A549 (cell line): Measurements from ENCODE around the gene GDI2.

Experiments
- BHLHE40 ChIP-seq: IDR thresholded peaks from 2 replicates; pipeline ENCODE4 v1.6.1; 2012; ENCODE audit warnings: low read depth, low read length, inconsistent platforms
- CBX8 ChIP-seq: fragments of 200-600 bp; sonication (generic); IDR thresholded peaks from 2 replicates; pipeline ENCODE4 v1.6.1; 2016
- CTCF ChIP-seq: fragments of >200 bp; sonication (Bioruptor Twin); formaldehyde crosslinking; IDR thresholded peaks from 3 replicates; pipeline ENCODE4 v1.5.1; 2016
- E2F6 ChIP-seq: IDR thresholded peaks from 2 replicates; pipeline ENCODE4 v1.6.1; 2012; ENCODE audit warnings: low read depth, borderline replicate concordance
- EP300 ChIP-seq, 2 experiments: fragments of >200 bp; sonication (Bioruptor Twin); formaldehyde crosslinking; IDR thresholded peaks; 2 replicates in 1 of 2; 3 replicates in 1 of 2; pipeline ENCODE4 v1.6.1; 2016 to 2017
- HMGXB4 ChIP-seq: fragments of 250-450 bp; sonication (Bioruptor Pico); IDR thresholded peaks from 2 replicates; pipeline ENCODE4 v1.5.0; 2021; ENCODE audit warnings: mild to moderate bottlenecking, moderate library complexity, borderline replicate concordance
- MAX ChIP-seq: IDR thresholded peaks from 2 replicates; pipeline ENCODE4 v1.6.1; 2012
- PHF8 ChIP-seq: fragments of 200-600 bp; sonication (generic); IDR thresholded peaks from 2 replicates; pipeline ENCODE4 v1.6.1; 2016; ENCODE audit warnings: low read depth, mild to moderate bottlenecking, antibody characterized with exemption, moderate library complexity, borderline replicate concordance
- POLR2A ChIP-seq: IDR thresholded peaks from 2 replicates; pipeline ENCODE4 v1.6.1; 2012; ENCODE audit warnings: mild to moderate bottlenecking, low read length
- RAD21 ChIP-seq, 2 experiments: fragments of >200 bp in 1 of 2; sonication (Bioruptor Twin) in 1 of 2; formaldehyde crosslinking in 1 of 2; IDR thresholded peaks in 1 of 2; conservative IDR thresholded peaks in 1 of 2; 2 replicates in 1 of 2; 3 replicates in 1 of 2; pipeline ENCODE4 v1.6.1; 2012 to 2018; ENCODE audit warnings: inconsistent platforms in 1 of 2
- REST ChIP-seq: fragments of 200-600 bp; sonication (generic); IDR thresholded peaks from 2 replicates; pipeline ENCODE4 v1.6.1; 2016; ENCODE audit warnings: antibody characterized with exemption, mild to moderate bottlenecking, moderate library complexity
- SMC3 ChIP-seq: fragments of >200 bp; sonication (Bioruptor Twin); formaldehyde crosslinking; IDR thresholded peaks from 3 replicates; pipeline ENCODE4 v1.6.1; 2018; ENCODE audit warnings: inconsistent platforms
- USF2 ChIP-seq: fragments of 450-650 bp; IDR thresholded peaks from 2 replicates; pipeline ENCODE4 v1.6.1; 2014; ENCODE audit warnings: antibody characterized with exemption
- ZNF302 ChIP-seq: fragments of 250-450 bp; sonication (Bioruptor Pico); IDR thresholded peaks from 2 replicates; pipeline ENCODE4 v1.9.0; 2021; ENCODE audit warnings: inconsistent platforms, mild to moderate bottlenecking, moderate library complexity

- TF ChIP-seq CTCF = no peak
- no peak for TF ChIP-seq BHLHE40
- no peak for TF ChIP-seq USF2
- no peak for TF ChIP-seq MAX
- no peak for TF ChIP-seq REST
- no peak for TF ChIP-seq CBX8
- no peak for TF ChIP-seq SMC3
- TF ChIP-seq HMGXB4 (CRISPR knock-in tag) = no peak
- no peak for TF ChIP-seq E2F6
- no peak for TF ChIP-seq RAD21 (conservative IDR thresholded peaks at IDR 0.05 in 1 of 2, IDR thresholded peaks at IDR 0.05 in 1 of 2)
- TF ChIP-seq PHF8 = no peak
- TF ChIP-seq ZNF302 (CRISPR knock-in tag) = no peak
- TF ChIP-seq EP300 (IDR thresholded peaks at IDR 0.05) = no peak
- TF ChIP-seq POLR2A = no peak
Observed at GRCh38 chr10:5831446-5831782, 18.2 kb upstream of the GDI2 start.
